NCI-H82 treated with DMSO at 0.1 percent for 48 hours (cell line): ENCODE data around the gene ATG2B.

Experiments
- DNase-seq: peaks from one replicate; lab custom pipeline; 2025; ENCODE audit not compliant: unreplicated experiment; lab: John Stamatoyannopoulos, UW

Gene ATG2B

GRCh38 chr14:96274122-96274521, 89.0 kb downstream of the ATG2B start:
- no peak for DNase-seq

- DNase-seq: no peak
These were observed 89.5 kb downstream of the ATG2B start for GRCh38 chr14:96273629-96274028.

GRCh38 chr14:96272777-96273473, 90.2 kb downstream of the ATG2B start:
- DNase-seq: no peak

GRCh38 chr14:96271421-96271762, 91.7 kb downstream of the ATG2B start:
- no peak for DNase-seq

- DNase-seq: no peak
These were observed 92.3 kb downstream of the ATG2B start for GRCh38 chr14:96270565-96271420.

GRCh38 chr14:96269359-96269710, 93.8 kb downstream of the ATG2B start:
- no peak for DNase-seq

GRCh38 chr14:96268431-96269358, 94.4 kb downstream of the ATG2B start:
- DNase-seq: no peak

GRCh38 chr14:96267916-96268315, 95.2 kb downstream of the ATG2B start:
- no peak for DNase-seq

GRCh38 chr14:96267336-96267735, 95.8 kb downstream of the ATG2B start:
- DNase-seq: no peak

- DNase-seq: no peak
These were observed 97.6 kb downstream of the ATG2B start for GRCh38 chr14:96265383-96266095.

- DNase-seq: no peak
These were observed 98.3 kb downstream of the ATG2B start for GRCh38 chr14:96264853-96265252.

GRCh38 chr14:96264200-96264553, 99.0 kb downstream of the ATG2B start:
- no peak for DNase-seq

GRCh38 chr14:96263347-96264199, 99.6 kb downstream of the ATG2B start:
- no peak for DNase-seq

- no peak for DNase-seq
These were observed 101.1 kb downstream of the ATG2B start for GRCh38 chr14:96261772-96262655.

- DNase-seq: no peak
These were observed 102.1 kb downstream of the ATG2B start for GRCh38 chr14:96261053-96261452.

- DNase-seq: no peak
These were observed 102.8 kb downstream of the ATG2B start for GRCh38 chr14:96260341-96260821.

- DNase-seq: no peak
These were observed 105.2 kb downstream of the ATG2B start for GRCh38 chr14:96257900-96258299.

GRCh38 chr14:96257056-96257455, 106.1 kb downstream of the ATG2B start:
- no peak for DNase-seq

GRCh38 chr14:96256407-96256806, 106.7 kb downstream of the ATG2B start:
- DNase-seq: no peak
